WERI-Rb-1 (cell line): ENCODE data around the gene SYNJ1.
"Not testable (repeated sequence)": the region's sequence is repeated elsewhere in the genome, so short reads cannot be mapped to it uniquely, and the experiment has no call there.

Source experiments
- DNase-seq: peaks from one replicate; pipeline ENCODE4 v3.0.0-alpha.2; 2020
- H3K27ac ChIP-seq: fragments of 250-450 bp; sonication (Bioruptor Pico); 2 replicates; pipeline ENCODE4 v1.5.1; 2020; ENCODE audit warnings: mild to moderate bottlenecking, moderate library complexity
- H3K27me3 ChIP-seq: fragments of 250-450 bp; sonication (Bioruptor Pico); 2 replicates; pipeline ENCODE4 v1.5.1; 2021; ENCODE audit warnings: mild to moderate bottlenecking, low read depth, moderate library complexity; ENCODE audit not compliant: insufficient read depth, severe bottlenecking
- H3K36me3 ChIP-seq: fragments of 250-450 bp; sonication (Bioruptor Pico); 2 replicates; pipeline ENCODE4 v1.5.1; 2020; ENCODE audit warnings: mild to moderate bottlenecking, moderate library complexity
- H3K4me3 ChIP-seq: 2 replicates; pipeline ENCODE4 v1.5.1; 2011; ENCODE audit warnings: low read depth, mild to moderate bottlenecking, control low read depth, low read length
- H3K9me3 ChIP-seq: fragments of 250-450 bp; sonication (Bioruptor Pico); 2 replicates; pipeline ENCODE4 v1.5.1; 2021; ENCODE audit warnings: mild to moderate bottlenecking, moderate library complexity; ENCODE audit not compliant: severe bottlenecking
- TF ChIP-seq, protein P1 (sequence below): IDR thresholded peaks from 2 replicates; pipeline ENCODE4 v1.5.1; 2011; ENCODE audit warnings: low read depth, mild to moderate bottlenecking, control low read depth, inconsistent platforms, low read length

SYNJ1 gene

GRCh38 chr21:32742396-32742795, 14.6 kb upstream of the SYNJ1 start:
- Histone ChIP-seq H3K9me3 (no peaks in the 10 kb centered on the region), H3K36me3 (peaks cover 99% of the 10 kb centered on the region), H3K4me3 (no peak overlapping the region), H3K27me3 (no peaks in the 10 kb centered on the region), H3K27ac (no peak overlapping the region)
- TF ChIP-seq, protein P1, sequence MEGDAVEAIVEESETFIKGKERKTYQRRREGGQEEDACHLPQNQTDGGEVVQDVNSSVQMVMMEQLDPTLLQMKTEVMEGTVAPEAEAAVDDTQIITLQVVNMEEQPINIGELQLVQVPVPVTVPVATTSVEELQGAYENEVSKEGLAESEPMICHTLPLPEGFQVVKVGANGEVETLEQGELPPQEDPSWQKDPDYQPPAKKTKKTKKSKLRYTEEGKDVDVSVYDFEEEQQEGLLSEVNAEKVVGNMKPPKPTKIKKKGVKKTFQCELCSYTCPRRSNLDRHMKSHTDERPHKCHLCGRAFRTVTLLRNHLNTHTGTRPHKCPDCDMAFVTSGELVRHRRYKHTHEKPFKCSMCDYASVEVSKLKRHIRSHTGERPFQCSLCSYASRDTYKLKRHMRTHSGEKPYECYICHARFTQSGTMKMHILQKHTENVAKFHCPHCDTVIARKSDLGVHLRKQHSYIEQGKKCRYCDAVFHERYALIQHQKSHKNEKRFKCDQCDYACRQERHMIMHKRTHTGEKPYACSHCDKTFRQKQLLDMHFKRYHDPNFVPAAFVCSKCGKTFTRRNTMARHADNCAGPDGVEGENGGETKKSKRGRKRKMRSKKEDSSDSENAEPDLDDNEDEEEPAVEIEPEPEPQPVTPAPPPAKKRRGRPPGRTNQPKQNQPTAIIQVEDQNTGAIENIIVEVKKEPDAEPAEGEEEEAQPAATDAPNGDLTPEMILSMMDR, result no peak
- no peak for DNase-seq

DNA sequence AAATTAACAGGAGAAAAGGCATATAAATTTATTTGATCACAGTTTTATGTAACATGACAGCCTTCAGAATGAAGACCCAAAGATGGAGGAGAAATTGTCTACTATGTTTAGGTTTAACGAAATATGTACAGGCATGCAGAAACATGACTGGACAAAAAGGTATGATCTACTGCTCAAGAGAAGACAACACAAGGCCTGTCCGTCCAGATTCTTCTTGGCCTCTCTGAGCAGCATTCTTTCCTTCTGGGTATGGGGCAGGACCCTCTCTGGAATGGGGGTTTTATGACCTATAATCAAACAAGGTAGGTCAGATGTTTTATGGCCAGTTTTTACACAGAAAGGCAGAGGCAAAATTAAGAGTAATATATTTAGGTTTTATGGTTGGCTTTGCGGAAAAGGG, 13.5 kb upstream of the SYNJ1 start:
- no peak overlapping the region for H3K27ac ChIP-seq
- H3K4me3 ChIP-seq, result no peak overlapping the region
- H3K36me3 ChIP-seq, result peaks cover 100% of the 10 kb centered on the region
- no peaks in the 10 kb centered on the region for H3K27me3 ChIP-seq
- TF ChIP-seq, protein P1, result no peak
- no peaks in the 10 kb centered on the region for H3K9me3 ChIP-seq
- no peak for DNase-seq

DNA sequence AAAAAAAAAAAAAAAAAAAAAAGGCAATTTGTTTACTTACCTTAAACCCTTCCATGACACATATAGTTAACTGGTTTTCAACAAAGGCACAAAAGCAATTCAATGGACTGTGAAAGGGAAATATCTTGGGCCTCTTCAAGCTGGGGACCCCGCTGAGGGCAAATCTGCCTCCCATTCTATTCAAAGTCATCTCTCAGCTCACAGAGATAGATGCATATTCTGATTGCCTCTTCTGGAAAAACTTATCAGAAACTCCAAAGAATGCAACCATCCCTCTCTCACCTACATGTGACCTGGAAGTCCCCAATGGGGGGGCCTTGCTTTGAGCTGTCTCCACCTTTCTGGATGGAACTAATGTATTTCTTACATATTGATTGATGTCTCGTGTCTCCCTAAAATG, 12.1 kb upstream of the SYNJ1 start:
- no peak overlapping the region for H3K4me3 ChIP-seq
- H3K27me3 ChIP-seq, result no peaks in the 10 kb centered on the region
- no peak for DNase-seq
- peaks cover 99% of the 10 kb centered on the region for H3K36me3 ChIP-seq
- H3K27ac ChIP-seq, result no peak overlapping the region
- TF ChIP-seq, protein P1, result no peak
- H3K9me3 ChIP-seq, result no peaks in the 10 kb centered on the region

DNA sequence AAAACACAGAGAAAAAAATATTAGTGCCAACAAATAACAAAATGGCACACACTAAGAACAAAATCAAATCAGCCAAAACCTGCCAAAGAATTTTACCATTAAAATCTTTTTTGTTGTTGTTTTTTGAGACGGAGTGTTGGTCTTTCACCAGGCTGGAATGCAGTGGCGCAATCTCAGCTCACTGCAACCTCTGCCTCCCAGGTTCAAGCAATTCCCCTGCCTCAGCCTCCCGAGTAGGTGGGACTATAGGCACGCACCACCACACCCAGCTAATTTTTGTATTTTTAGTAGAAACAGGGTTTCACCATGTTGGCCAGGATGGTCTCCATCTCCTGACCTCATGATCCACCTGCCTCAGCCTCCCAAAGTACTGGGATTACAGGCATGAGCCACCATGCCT, 8.3 kb upstream of the SYNJ1 start:
- H3K27ac ChIP-seq, DNase-seq, H3K9me3 ChIP-seq, H3K27me3 ChIP-seq, H3K4me3 ChIP-seq: not testable (repeated sequence)
- peaks cover 84% of the 10 kb centered on the region for H3K36me3 ChIP-seq

DNA sequence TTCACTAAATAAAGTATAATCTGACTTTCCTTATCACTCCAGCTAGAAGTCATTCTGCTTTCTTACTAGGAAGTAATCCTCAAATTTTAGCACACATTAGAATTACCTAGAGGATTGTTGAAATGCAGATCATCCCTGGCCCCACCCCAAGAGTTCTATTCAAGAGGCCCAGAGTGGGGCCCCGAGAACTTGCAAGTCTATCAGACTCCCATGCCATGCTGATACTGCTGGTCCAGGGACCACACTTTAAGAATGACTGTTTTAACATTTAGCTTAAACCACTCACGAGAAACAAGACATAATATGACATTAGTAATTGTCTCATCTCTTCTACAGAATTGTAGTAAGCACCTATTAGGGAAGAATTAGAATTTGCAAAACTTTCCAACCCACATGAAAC, 7.7 kb upstream of the SYNJ1 start:
- no peak for DNase-seq
- Histone ChIP-seq H3K4me3 (no peak overlapping the region), H3K9me3 (no peaks in the 10 kb centered on the region), H3K27ac (no peak overlapping the region), H3K27me3 (no peaks in the 10 kb centered on the region), H3K36me3 (peaks cover 79% of the 10 kb centered on the region)
- TF ChIP-seq, protein P1, result no peak

DNA sequence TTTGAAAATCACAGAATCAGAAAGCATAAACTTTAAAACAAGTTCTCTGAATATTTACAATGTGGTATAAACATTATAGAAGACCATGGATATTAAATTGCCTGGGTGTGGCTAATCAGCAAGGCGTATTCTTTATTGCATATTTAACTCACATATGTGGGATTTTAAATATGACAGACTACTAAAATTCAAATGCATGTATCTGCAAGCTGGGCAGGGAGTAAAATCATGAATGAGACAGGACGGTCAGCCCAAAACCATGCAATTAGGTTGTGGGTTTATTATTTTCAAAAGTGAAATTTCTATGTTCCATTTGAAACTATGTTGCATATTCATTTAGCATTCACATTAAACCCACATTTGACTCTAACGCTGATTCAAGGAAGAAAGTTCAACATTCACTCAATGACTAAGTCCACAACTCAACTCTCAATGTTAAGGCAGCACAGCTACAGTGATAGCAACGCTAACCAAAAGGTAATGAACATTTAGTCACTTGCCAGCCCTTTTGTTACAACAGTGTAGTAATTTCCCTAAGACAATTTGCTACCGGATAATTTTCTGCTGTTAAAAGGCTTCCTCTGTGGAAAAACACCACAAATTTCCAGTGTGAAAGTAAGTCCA, 6.3 kb upstream of the SYNJ1 start:
- no peak for DNase-seq
- H3K36me3 ChIP-seq, result peaks cover 64% of the 10 kb centered on the region
- H3K9me3 ChIP-seq, result no peaks in the 10 kb centered on the region
- no peaks in the 10 kb centered on the region for H3K27me3 ChIP-seq
- H3K27ac ChIP-seq, result no peak overlapping the region
- TF ChIP-seq, protein P1, result no peak
- no peak overlapping the region for H3K4me3 ChIP-seq
